ENCODE data around the gene ALKBH5. TPM values are rescaled to one million over a fixed set of nuclear protein-coding genes. Genes with fewer than 3 reads are reported as not detected.

ALKBH5 gene
- total RNA-seq, 1 experiment from 2014 or later = 94.5 TPM

- BruUV-seq (replicated peaks) = no TSS peak
- POLR2A ChIA-PET = no interaction called here
- intact Hi-C loops (cut with micrococcal nuclease; ENCODE audit: unreplicated experiment) = no loop called here
- no peak overlapping the region for H3K27ac ChIP-seq (ENCODE audit: low read length)
- no peak overlapping the region for H3K4me3 ChIP-seq (ENCODE audit: low read depth in 2 of 2, low read length in 2 of 2)
- DNase-seq (ENCODE audit: low read depth, low spot score) (no peak), ATAC-seq (no peak)
- no peaks in the 10 kb centered on the region for H3K27me3 ChIP-seq (ENCODE audit: control insufficient read depth, insufficient read depth, low read length)
- in situ Hi-C loops (cut with HindIII; ENCODE audit: low pct_unique_long_range_greater_than_20kb, low sequenced_read_pairs) = no loop called here
- TF ChIP-seq REST (IDR thresholded peaks at IDR 0.05; ENCODE audit: insufficient read depth in 1 of 2, low read depth in 2 of 2, low read length in 1 of 2) (no peak), TCF7L2 (IDR thresholded peaks at IDR 0.05; ENCODE audit: low read depth, low read length) (no peak), CTCF (IDR thresholded peaks at IDR 0.05) (no peak), SIN3A (IDR thresholded peaks at IDR 0.05; ENCODE audit: borderline replicate concordance, insufficient read depth, low read depth, low read length) (no peak), POLR2AphosphoS5 (IDR thresholded peaks at IDR 0.05; ENCODE audit: low read depth, low read length) (no peak)
- CTCF ChIA-PET = no interaction called here
- no peaks in the 10 kb centered on the region for H3K9me3 ChIP-seq (ENCODE audit: control insufficient read depth, insufficient read depth, low read depth, low read length)
- H3K4me1 ChIP-seq (ENCODE audit: control insufficient read depth, insufficient read depth, low read length) = peaks cover 13% of the 10 kb centered on the region
- no peaks in the 10 kb centered on the region for H3K36me3 ChIP-seq (ENCODE audit: control insufficient read depth, insufficient read depth, low read length)
Measured at GRCh38 chr17:18179804-18180203, 3.8 kb upstream of the ALKBH5 start.

GRCh38 chr17:18181358-18181757, 2.3 kb upstream of the ALKBH5 start:
- H3K4me3 ChIP-seq (ENCODE audit: low read depth in 2 of 2, low read length in 2 of 2) = no peak overlapping the region
- ATAC-seq = no peak
- ChIA-PET POLR2A (no interaction called here), CTCF (no interaction called here)
- H3K4me1 ChIP-seq (ENCODE audit: control insufficient read depth, insufficient read depth, low read length) = peaks cover 13% of the 10 kb centered on the region
- in situ Hi-C loops (cut with HindIII; ENCODE audit: low pct_unique_long_range_greater_than_20kb, low sequenced_read_pairs) (no loop called here), intact Hi-C loops (cut with micrococcal nuclease; ENCODE audit: unreplicated experiment) (no loop called here)
- no peaks in the 10 kb centered on the region for H3K9me3 ChIP-seq (ENCODE audit: control insufficient read depth, insufficient read depth, low read depth, low read length)
- H3K36me3 ChIP-seq (ENCODE audit: control insufficient read depth, insufficient read depth, low read length) = no peaks in the 10 kb centered on the region
- TF ChIP-seq POLR2AphosphoS5 (IDR thresholded peaks at IDR 0.05; ENCODE audit: low read depth, low read length) (no peak), SIN3A (IDR thresholded peaks at IDR 0.05; ENCODE audit: borderline replicate concordance, insufficient read depth, low read depth, low read length) (no peak), REST (IDR thresholded peaks at IDR 0.05; ENCODE audit: insufficient read depth in 1 of 2, low read depth in 2 of 2, low read length in 1 of 2) (no peak)
- BruUV-seq (replicated peaks) = no TSS peak
- no peak for DNase-seq (ENCODE audit: low read depth, low spot score)
- H3K27ac ChIP-seq (ENCODE audit: low read length) = peak overlapping the region; percentile 86; the same call in 1 of the 2 replicates
- no peaks in the 10 kb centered on the region for H3K27me3 ChIP-seq (ENCODE audit: control insufficient read depth, insufficient read depth, low read length)
